Left ventricle myocardium inferior (tissue), 1 donor: ENCODE data around the gene CLTC. TPM values are rescaled to one million over a fixed set of nuclear protein-coding genes. Genes with fewer than 3 reads are reported as not detected.

Experiments used
- DNase-seq: peaks from one replicate; pipeline ENCODE4 v3.0.0-alpha.2; 2020
- H3K27ac ChIP-seq: fragments of 200-600 bp; replicated peaks from 2 replicates; pipeline ENCODE4 v1.8.0; 2021
- H3K27me3 ChIP-seq: fragments of 200-600 bp; 2 replicates; pipeline ENCODE4 v1.8.0; 2021; ENCODE audit warnings: low read depth
- H3K36me3 ChIP-seq: fragments of 200-600 bp; 2 replicates; pipeline ENCODE4 v1.8.0; 2021
- H3K4me1 ChIP-seq: fragments of 200-600 bp; 2 replicates; pipeline ENCODE4 v1.8.0; 2021
- H3K4me3 ChIP-seq: fragments of 200-600 bp; 2 replicates; pipeline ENCODE4 v1.8.0; 2021; ENCODE audit warnings: mild to moderate bottlenecking, moderate library complexity
- H3K9me3 ChIP-seq: fragments of 200-600 bp; replicated peaks from 2 replicates; pipeline ENCODE4 v1.8.0; 2021
- intact Hi-C: fragments of 100-400 bp; cut with micrococcal nuclease; formaldehyde crosslinking; loops from one replicate; pipeline ENCODE4 v1.11.0; 2022
- total RNA-seq: library from RNA; stranded (reverse); fragmentation: NEBNext Ultra II Directional; extraction: Animal tissue kit (Norgen Biotek cat#: 25700); gene quantifications from one replicate; pipeline ENCODE4 v1.2.1, GENCODE V29; 2021
- TF ChIP-seq, protein P1 (sequence below): fragments of 200-600 bp; IDR thresholded peaks from 2 replicates; pipeline ENCODE4 v1.8.0; 2021; ENCODE audit warnings: antibody characterized with exemption, mild to moderate bottlenecking, borderline replicate concordance
- donor health status: DM: no; HTN: yes; CAD: no; lungs with severe emphysema.

Gene CLTC
- total RNA-seq, 1 donor from 2014 or later: 162 TPM

DNA sequence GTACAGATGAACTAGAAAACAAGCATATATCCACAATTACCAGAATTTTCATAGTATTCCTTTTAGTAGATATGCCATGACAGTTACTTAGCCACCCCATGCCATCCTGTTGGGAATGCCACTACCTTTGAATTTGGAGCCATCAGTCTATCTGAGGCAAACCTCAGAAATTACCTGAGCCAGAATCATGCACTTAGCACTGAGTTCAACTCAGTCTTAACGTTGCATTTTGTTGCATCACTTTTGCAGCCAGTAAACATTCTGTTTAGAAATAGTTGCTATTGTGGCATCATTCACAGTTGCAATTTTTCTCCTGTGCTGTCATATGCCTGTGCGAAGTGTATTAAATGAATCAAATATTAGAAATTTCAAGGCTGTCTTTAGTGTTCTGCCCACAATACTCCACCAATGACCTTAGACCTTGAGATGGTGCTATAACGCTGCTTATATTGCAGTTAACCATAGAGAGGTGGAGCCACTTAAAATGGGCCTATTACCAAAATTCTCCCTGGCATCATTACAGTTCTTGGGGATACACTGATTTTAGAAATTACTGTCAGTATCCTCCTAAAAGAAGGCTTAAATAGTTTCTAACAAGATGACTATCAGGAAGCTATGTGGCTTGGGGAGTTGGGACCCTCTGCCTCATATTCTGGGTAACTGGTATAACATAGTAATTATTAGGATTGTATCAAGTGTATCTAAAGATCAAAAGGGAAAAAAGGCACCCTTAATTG, 76.4 kb downstream of the CLTC start:
- TF ChIP-seq, protein P1, sequence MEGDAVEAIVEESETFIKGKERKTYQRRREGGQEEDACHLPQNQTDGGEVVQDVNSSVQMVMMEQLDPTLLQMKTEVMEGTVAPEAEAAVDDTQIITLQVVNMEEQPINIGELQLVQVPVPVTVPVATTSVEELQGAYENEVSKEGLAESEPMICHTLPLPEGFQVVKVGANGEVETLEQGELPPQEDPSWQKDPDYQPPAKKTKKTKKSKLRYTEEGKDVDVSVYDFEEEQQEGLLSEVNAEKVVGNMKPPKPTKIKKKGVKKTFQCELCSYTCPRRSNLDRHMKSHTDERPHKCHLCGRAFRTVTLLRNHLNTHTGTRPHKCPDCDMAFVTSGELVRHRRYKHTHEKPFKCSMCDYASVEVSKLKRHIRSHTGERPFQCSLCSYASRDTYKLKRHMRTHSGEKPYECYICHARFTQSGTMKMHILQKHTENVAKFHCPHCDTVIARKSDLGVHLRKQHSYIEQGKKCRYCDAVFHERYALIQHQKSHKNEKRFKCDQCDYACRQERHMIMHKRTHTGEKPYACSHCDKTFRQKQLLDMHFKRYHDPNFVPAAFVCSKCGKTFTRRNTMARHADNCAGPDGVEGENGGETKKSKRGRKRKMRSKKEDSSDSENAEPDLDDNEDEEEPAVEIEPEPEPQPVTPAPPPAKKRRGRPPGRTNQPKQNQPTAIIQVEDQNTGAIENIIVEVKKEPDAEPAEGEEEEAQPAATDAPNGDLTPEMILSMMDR: no peak
- Histone ChIP-seq H3K27me3 (no peaks in the 10 kb centered on the region), H3K4me3 (no peak overlapping the region), H3K36me3 (peaks cover 88% of the 10 kb centered on the region), H3K9me3 (no peaks in the 10 kb centered on the region), H3K4me1 (peaks cover 5% of the 10 kb centered on the region), H3K27ac (no peak overlapping the region)
- intact Hi-C loops: no loop called here
- DNase-seq: no peak

DNA sequence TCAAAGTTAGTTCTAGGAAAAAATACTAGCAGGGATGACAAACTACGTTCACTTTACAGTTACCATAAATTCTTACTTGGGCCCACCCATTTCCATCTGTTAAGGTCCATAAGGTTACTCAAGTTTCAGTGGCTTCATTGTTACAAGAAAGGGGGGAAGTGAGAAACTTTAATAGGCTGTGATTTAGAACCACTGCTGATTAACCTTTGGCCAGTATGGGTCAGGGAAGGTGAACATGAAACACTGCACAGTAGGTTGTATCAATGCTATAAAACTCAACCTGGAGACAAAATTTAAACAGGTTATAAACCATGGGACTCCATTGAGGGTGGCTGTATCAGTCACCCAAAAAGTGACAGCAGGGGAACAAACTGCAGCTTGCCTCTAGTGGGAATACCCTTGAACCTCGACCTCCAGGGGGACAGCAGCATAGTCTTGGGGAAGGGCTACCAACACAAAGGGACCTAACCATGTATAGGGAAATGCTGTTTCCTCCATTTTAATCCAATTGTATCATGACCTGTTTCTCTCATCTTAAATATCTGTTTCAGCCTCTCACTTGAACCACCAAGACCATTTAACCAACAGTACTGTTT, 77.1 kb downstream of the CLTC start:
- intact Hi-C loops: no loop called here
- Histone ChIP-seq H3K27me3 (no peaks in the 10 kb centered on the region), H3K9me3 (no peaks in the 10 kb centered on the region), H3K4me1 (peaks cover 5% of the 10 kb centered on the region), H3K36me3 (peaks cover 82% of the 10 kb centered on the region), H3K27ac (no peak overlapping the region), H3K4me3 (no peak overlapping the region)
- TF ChIP-seq, protein P1: no peak
- no peak for DNase-seq

DNA sequence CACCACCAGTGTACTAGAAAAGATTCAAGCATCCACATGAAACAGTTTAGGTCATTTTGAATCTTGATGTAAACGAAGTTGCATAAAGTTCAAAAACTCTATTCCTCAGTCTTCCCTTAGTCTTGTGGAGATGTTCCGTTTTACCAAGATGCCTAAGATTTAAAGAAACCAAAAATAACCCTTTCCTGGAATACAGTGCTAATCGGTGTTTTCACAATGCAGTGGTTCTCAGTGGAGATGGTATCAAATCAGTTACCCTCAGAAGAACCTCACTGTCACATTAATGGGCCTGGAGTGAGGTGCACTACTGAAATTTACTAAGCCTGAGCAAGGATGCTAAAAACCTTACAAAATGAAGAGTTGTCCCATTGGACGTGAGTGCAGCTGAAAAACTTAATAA, 78.4 kb downstream of the CLTC start:
- Histone ChIP-seq H3K27ac (no peak overlapping the region), H3K4me3 (no peak overlapping the region), H3K27me3 (no peaks in the 10 kb centered on the region), H3K36me3 (peaks cover 68% of the 10 kb centered on the region), H3K9me3 (no peaks in the 10 kb centered on the region), H3K4me1 (peaks cover 5% of the 10 kb centered on the region)
- TF ChIP-seq, protein P1: no peak
- no peak for DNase-seq
- intact Hi-C loops: no loop called here

DNA sequence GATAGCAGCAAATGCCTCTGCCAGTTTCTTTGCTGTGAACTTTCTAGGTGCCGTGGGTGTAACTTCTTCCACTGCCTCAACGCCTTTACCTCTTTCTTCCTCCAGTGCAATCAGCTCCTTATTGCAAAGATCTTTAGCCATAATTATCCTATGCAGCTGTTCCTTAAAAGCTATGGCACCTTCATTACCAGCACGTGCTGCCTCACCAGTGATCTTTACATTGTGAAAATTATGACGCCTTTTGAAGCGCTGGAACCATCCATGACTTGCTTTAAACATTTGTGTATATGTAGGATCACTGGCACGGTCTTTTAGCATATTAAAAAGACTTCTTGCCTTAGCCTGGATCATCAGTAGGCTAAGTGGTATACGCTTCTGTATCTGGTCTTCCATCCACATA, 79.5 kb downstream of the CLTC start:
- DNase-seq: no peak
- Histone ChIP-seq H3K27me3 (no peaks in the 10 kb centered on the region), H3K9me3 (no peaks in the 10 kb centered on the region), H3K4me1 (peaks cover 5% of the 10 kb centered on the region), H3K27ac (no peak overlapping the region), H3K36me3 (peaks cover 57% of the 10 kb centered on the region), H3K4me3 (no peak overlapping the region)
- TF ChIP-seq, protein P1: no peak
- intact Hi-C loops: no loop called here

DNA sequence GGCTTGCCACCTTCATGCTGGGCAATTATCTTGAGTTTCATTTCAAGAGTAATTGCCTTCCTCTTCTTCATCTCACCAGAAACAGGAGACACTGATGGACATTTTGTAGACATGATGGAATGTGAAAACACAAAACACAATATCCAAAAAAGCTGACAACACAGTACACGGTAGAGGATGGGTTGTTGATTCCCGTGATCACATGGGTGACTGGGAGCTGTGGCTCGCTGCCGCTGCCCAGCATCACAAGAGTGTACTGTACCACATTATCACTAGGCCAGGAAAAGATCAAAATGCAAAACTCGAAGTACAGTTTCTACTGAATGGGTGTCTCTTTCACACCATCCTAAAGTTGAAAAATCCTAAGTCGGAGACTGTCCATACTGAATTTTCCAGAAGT, 80.1 kb downstream of the CLTC start:
- Histone ChIP-seq H3K27me3 (no peaks in the 10 kb centered on the region), H3K4me3 (no peak overlapping the region), H3K36me3 (peaks cover 53% of the 10 kb centered on the region), H3K27ac (no peak overlapping the region), H3K4me1 (peaks cover 6% of the 10 kb centered on the region), H3K9me3 (no peaks in the 10 kb centered on the region)
- no peak for DNase-seq
- intact Hi-C loops: no loop called here
- TF ChIP-seq, protein P1: no peak
